PC-9 (cell line): Measurements from ENCODE around the gene EIF5A. TPM values are rescaled to one million over a fixed set of nuclear protein-coding genes. Genes with fewer than 3 reads are reported as not detected.

Experiments
- BruUV-seq: library from RNA; stranded (reverse); fragments of 400-500 nt; replicated peaks from 2 replicates; lab custom pipeline; 2021; lab: Mats Ljungman, UMichigan
- CTCF ChIA-PET: fragments of 300-600 bp; sonication (Branson Sonifier 250); formaldehyde crosslinking; loops from one replicate; lab custom pipeline; 2022; ENCODE audit warnings: antibody characterized with exemption; lab: Charles Lee
- POLR2A ChIA-PET: fragments of 300-600 bp; sonication (Branson Sonifier 250); formaldehyde crosslinking; loops from one replicate; lab custom pipeline; 2022; ENCODE audit warnings: antibody characterized with exemption; ENCODE audit not compliant: unreplicated experiment; lab: Charles Lee
- DNase-seq, 2 experiments: peaks; one replicate each; pipeline versions ENCODE4 v3.0.0 to v3.0.0-alpha.2; 2015 to 2022; ENCODE audit warnings: mixed read lengths in 1 of 2
- H2AFZ ChIP-seq: fragments of 200-600 bp; sonication (generic); 2 replicates; pipeline ENCODE4 v1.8.1; 2017; ENCODE audit warnings: antibody characterized with exemption
- H3F3A ChIP-seq: fragments of 200-600 bp; sonication (generic); 2 replicates; pipeline ENCODE4 v1.8.1; 2017; ENCODE audit warnings: antibody characterized with exemption, mild to moderate bottlenecking, low read depth; ENCODE audit not compliant: insufficient read depth
- H3K27ac ChIP-seq: fragments of 200-600 bp; sonication (generic); 2 replicates; pipeline ENCODE4 v1.6.1; 2016; ENCODE audit warnings: mixed run types
- H3K27me3 ChIP-seq: fragments of 200-600 bp; sonication (generic); 2 replicates; pipeline ENCODE4 v1.6.1; 2016; ENCODE audit warnings: low read depth, mixed run types; ENCODE audit not compliant: insufficient read depth
- H3K36me3 ChIP-seq: fragments of 200-600 bp; sonication (generic); 2 replicates; pipeline ENCODE4 v1.6.1; 2016; ENCODE audit warnings: low read depth, mixed run types
- H3K4me1 ChIP-seq: fragments of 200-600 bp; sonication (generic); replicated peaks from 2 replicates; pipeline ENCODE4 v1.6.1; 2016; ENCODE audit warnings: mixed run types; ENCODE audit not compliant: insufficient read depth
- H3K4me2 ChIP-seq: fragments of 200-600 bp; sonication (generic); 2 replicates; pipeline ENCODE4 v1.6.1; 2017; ENCODE audit warnings: mixed run types
- H3K4me3 ChIP-seq: fragments of 200-600 bp; sonication (generic); 2 replicates; pipeline ENCODE4 v1.6.1; 2016; ENCODE audit warnings: mixed run types
- H3K79me2 ChIP-seq: fragments of 200-600 bp; sonication (generic); 2 replicates; pipeline ENCODE4 v1.6.1; 2017; ENCODE audit warnings: low read depth, mixed run types
- H3K9me2 ChIP-seq: fragments of 200-600 bp; sonication (generic); 2 replicates; pipeline ENCODE4 v1.8.1; 2017; ENCODE audit warnings: mild to moderate bottlenecking; ENCODE audit not compliant: insufficient read depth
- H3K9me3 ChIP-seq: fragments of 200-600 bp; sonication (generic); 2 replicates; pipeline ENCODE4 v1.8.1; 2016; ENCODE audit warnings: low read depth; ENCODE audit not compliant: insufficient read depth
- H4K20me1 ChIP-seq: fragments of 200-600 bp; sonication (generic); 2 replicates; pipeline ENCODE4 v1.8.1; 2017; ENCODE audit not compliant: insufficient read depth
- CTCF ChIP-seq: fragments of 200-600 bp; sonication (generic); conservative IDR thresholded peaks from 2 replicates; pipeline ENCODE4 v1.6.1; 2017; ENCODE audit warnings: mixed run types, antibody characterized with exemption, mild to moderate bottlenecking, moderate library complexity
- EZH2 ChIP-seq: fragments of 200-600 bp; sonication (generic); IDR thresholded peaks from 2 replicates; pipeline ENCODE4 v1.8.0; 2017; ENCODE audit warnings: antibody characterized with exemption, low read depth
- intact Hi-C: fragments of 100-400 bp; cut with micrococcal nuclease; formaldehyde crosslinking; loops from one replicate; pipeline ENCODE4 v1.10.0; 2022; ENCODE audit not compliant: unreplicated experiment
- total RNA-seq: library from RNA; stranded (reverse); gene quantifications from 2 replicates; pipeline ENCODE4 v1.2.3, GENCODE V29; 2021

EIF5A gene
- total RNA-seq, 1 experiment from 2014 or later: 1,298 TPM

GRCh38 chr17:7348478-7349242 is 41.2 kb downstream of the EIF5A start:
- no peak for TF ChIP-seq EZH2
- no peak for TF ChIP-seq CTCF
- Histone ChIP-seq H3K36me3 (no peaks in the 10 kb centered on the region), H3K4me1 (peaks cover 19% of the 10 kb centered on the region), H3K4me3 (no peak overlapping the region), H3K9me2 (no peaks in the 10 kb centered on the region), H3K27ac (no peak overlapping the region), H3K4me2 (no peak overlapping the region), H3K79me2 (peaks cover 32% of the 10 kb centered on the region), H2AFZ (no peak overlapping the region), H3K9me3 (no peaks in the 10 kb centered on the region), H3F3A (peaks cover 35% of the 10 kb centered on the region), H4K20me1 (peaks cover 7% of the 10 kb centered on the region; the same call in 1 of the 2 replicates), H3K27me3 (0 out of 2 replicates have a peak, but pooled peaks cover 2% of the 10 kb centered on the region)
- intact Hi-C loops: no loop called here
- ChIA-PET CTCF (no interaction called here), POLR2A (interaction anchor here (0.6 to 0.7 kb wide), 3 partner anchors 23 to 313 kb away, joined by 3 to 11 read pairs (median 3); partner anchors contain the start of gene SLC16A13)
- no TSS peak for BruUV-seq
- no peak for DNase-seq

GRCh38 chr17:7351665-7352502 is 44.5 kb downstream of the EIF5A start, which contains the start of gene KCTD11:
KCTD11 (plus strand) TSS chr17:7352162.
- TF ChIP-seq CTCF (peak; percentile 66), EZH2 (no peak)
- H4K20me1 ChIP-seq: peaks cover 15% of the 10 kb centered on the region
- peaks cover 34% of the 10 kb centered on the region for H3F3A ChIP-seq
- H2AFZ ChIP-seq: peak within 1 kb of the TSS; percentile 84
- H3K9me2 ChIP-seq: no peaks in the 10 kb centered on the region
- DNase-seq: peak; percentile 92 to 99
- BruUV-seq: no TSS peak
- peak within 1 kb of the TSS; percentile 91 for H3K4me2 ChIP-seq
- intact Hi-C loops: loop anchor here (1.0 to 5.0 kb wide), 5 partner anchors 50 to 237 kb away; partner anchors contain the start of genes CLDN7, POLR2A, TMEM256 and TNFSF13
- ChIA-PET CTCF (interaction anchor here (0.6 kb wide), 2 partner anchors 50 to 83 kb away, joined by 3 to 8 read pairs; no protein-coding TSS in a partner anchor), POLR2A (interaction anchor here (0.6 to 0.7 kb wide), 3 partner anchors 22 to 136 kb away, joined by 3 to 4 read pairs (median 4); no protein-coding TSS in a partner anchor)
- peak within 1 kb of the TSS; percentile 86 for H3K4me3 ChIP-seq
- peaks cover 28% of the 10 kb centered on the region for H3K4me1 ChIP-seq
- H3K36me3 ChIP-seq: no peaks in the 10 kb centered on the region
- no peaks in the 10 kb centered on the region for H3K27me3 ChIP-seq
- peak within 1 kb of the TSS; percentile 98 for H3K27ac ChIP-seq
- H3K79me2 ChIP-seq: peaks cover 43% of the 10 kb centered on the region
- H3K9me3 ChIP-seq: no peaks in the 10 kb centered on the region

- Histone ChIP-seq H3K4me3 (peak overlapping the region; percentile 86), H3K27ac (peak overlapping the region; percentile 98), H3F3A (peaks cover 34% of the 10 kb centered on the region), H3K9me2 (no peaks in the 10 kb centered on the region), H2AFZ (peak overlapping the region; percentile 84), H3K79me2 (peaks cover 43% of the 10 kb centered on the region), H3K9me3 (no peaks in the 10 kb centered on the region), H3K4me1 (peaks cover 28% of the 10 kb centered on the region), H3K36me3 (no peaks in the 10 kb centered on the region), H4K20me1 (peaks cover 15% of the 10 kb centered on the region), H3K27me3 (no peaks in the 10 kb centered on the region), H3K4me2 (peak overlapping the region; percentile 91)
- no peak; the same call in none of the 2 replicates for TF ChIP-seq CTCF
- TF ChIP-seq EZH2: no peak
- intact Hi-C loops: loop anchor here (1.0 to 5.0 kb wide), 3 partner anchors 50 to 237 kb away; partner anchors contain the start of genes POLR2A and TMEM256
- POLR2A ChIA-PET: interaction anchor here (0.7 kb wide), 2 partner anchors 33 to 135 kb away, joined by 3 to 4 read pairs; no protein-coding TSS in a partner anchor
- no peak for DNase-seq
- TSS peak; percentile 29 for BruUV-seq
- CTCF ChIA-PET: interaction anchor here (0.6 kb wide), 1 partner anchor 82 kb away, joined by 8 read pairs; no protein-coding TSS in a partner anchor
These were observed 45.1 kb downstream of the EIF5A start for GRCh38 chr17:7352503-7352889.
